RPMI8226 (cell line): ENCODE results near the gene RABL6.
"Not testable (repeated sequence)": the region's sequence is repeated elsewhere in the genome, so short reads cannot be mapped to it uniquely, and the experiment has no call there.

Source experiments
- DNase-seq: peaks from one replicate; pipeline ENCODE4 v3.0.0-alpha.2; 2015

RABL6 gene

GRCh38 chr9:136796775-136797347 is 10.9 kb upstream of the RABL6 start:
- not testable (repeated sequence) for DNase-seq

- DNase-seq: no peak
Measured at GRCh38 chr9:136798708-136799078, 9.1 kb upstream of the RABL6 start.

GRCh38 chr9:136799079-136799853 is 8.5 kb upstream of the RABL6 start:
- DNase-seq: no peak

DNA sequence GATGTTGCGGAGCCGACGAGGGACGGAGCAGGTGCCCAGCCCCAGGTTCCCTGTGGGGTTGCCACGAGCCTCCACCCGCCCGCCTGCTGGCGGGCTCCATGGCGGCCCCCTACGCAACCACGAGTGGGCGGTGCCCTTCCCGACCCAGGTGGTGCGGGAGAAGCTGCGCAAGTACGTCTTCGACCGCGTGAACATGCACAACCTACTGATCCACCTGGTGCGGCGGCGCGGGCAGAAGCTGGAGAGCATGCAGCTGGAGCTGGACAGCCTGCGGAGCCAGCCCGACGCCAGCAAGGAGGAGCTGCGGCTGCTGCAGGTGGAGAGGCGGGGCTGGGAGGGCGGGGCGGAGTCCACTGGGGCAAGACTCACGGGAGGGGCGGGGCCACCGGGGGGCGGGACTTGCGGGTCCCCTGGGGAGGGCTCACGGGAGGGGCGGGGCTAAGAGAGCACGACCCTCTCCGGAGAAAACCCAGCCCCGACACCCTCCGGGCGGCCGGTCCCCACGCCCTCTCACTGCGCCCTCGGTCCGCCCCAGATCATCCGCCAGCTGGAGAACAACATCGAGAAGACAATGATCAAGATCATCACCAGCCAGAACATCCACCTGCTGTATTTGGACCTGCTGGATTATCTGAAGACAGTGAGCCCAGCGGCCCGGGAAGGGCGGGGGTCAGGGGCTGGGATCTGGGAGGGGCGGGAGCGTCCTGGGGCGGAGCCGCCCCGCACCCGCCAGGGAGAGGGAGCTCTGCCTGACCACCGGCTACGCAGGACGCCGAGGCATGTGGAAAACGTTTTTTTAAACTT is 7.7 kb upstream of the RABL6 start:
- peak; percentile 97 for DNase-seq

DNA sequence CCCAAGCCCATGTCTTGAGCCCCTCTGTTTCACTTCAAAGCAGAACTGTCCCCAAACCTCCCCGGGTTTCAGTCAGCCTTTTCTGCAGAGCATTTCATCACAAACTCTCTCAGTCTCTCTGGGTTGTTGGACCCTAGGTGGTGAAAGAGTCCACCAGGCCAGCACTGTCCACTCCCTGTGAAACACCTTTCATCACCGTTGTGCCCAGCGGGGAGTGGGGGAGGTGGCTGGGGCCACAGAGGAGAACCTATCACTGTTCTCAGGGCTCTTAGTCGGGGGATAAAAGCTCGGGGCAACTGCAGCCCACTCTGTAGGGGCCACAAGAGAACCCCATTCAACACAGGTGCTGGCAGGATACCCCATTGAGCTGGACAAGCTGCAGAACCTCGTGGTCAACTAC is 5.4 kb upstream of the RABL6 start:
- DNase-seq: no peak

DNA sequence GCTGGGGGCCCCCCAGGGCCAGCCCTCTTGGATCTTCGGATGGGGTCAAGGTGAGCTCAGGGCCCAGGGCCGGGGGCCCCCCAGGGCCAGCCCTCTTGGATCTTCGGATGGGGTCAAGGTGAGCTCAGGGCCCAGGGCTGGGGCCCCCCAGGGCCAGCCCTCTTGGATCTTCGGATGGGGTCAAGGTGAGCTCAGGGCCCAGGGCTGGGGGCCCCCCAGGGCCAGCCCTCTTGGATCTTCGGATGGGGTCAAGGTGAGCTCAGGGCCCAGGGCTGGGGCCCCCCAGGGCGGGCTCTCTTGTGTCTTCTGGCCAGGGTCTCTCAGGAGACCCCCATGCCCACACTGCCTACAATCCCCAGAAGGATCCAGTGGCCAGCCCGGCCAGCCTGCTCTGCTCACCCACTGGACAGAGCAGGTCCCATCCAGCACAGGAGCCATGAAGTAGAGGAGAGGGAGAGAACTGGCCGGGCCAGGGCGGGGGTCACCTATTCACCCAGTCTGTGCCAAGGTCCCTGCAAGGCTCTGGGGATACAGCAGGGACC is 4.7 kb upstream of the RABL6 start:
- DNase-seq: not testable (repeated sequence)

- DNase-seq: no peak
Measured at GRCh38 chr9:136803551-136804508, 3.9 kb upstream of the RABL6 start.

DNA sequence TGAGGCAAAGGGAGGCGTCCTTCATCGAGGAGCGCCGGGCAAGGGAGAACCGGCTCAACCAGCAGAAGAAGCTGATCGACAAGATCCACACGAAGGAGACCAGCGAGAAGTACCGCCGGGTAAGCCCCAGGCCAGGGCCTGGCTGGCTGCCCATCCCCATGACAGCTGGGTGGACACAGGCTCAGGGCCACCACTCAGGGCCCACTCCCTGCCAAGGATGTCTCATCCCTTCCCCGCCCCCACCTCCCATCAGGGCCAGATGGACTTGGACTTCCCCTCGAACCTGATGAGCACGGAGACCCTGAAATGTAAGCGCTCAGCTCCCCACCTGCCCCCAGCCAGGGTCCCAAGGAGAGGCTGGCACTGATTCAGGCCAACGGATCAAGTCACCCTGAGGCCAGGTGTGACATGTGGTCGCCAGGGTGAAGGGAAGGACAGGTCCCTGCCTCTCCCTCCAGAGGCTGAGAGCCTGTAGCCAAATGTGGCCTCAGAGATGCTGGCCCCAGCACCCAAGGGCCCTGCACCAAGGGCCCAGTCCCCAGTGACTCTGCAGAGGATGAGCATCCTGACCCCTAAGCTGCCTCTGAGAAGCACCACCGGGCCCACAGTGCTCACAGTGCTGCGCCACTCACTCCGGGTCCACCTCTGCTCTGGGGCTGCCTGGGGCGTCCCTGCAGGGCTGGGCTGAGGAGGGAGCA is 3.1 kb upstream of the RABL6 start:
- DNase-seq: no peak

DNA sequence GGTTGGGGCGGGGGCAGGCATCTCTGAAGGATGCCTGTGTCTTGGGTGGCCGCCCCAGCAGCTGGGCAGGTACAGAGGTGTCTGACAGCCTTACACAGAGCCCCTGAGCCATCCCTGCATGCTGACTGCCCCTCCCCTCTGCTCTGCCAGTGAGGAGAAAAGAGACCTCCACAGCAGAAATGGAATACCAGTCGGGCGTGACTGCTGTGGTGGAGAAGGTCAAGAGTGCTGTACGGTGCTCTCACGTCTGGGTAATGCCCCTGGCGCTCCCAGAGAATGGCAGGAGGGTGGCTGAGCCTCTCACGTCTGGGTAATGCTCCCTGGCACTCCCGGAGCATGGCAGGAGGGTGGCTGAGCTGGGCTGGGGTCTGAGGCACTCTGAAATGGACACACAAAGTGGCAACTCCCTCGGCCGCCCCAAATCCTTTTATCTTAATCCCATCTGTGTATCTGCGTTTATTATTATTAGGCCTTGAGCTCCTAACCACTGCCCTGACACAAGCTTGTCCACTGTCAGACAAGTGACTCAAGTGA is 2.5 kb upstream of the RABL6 start:
- no peak for DNase-seq

DNA sequence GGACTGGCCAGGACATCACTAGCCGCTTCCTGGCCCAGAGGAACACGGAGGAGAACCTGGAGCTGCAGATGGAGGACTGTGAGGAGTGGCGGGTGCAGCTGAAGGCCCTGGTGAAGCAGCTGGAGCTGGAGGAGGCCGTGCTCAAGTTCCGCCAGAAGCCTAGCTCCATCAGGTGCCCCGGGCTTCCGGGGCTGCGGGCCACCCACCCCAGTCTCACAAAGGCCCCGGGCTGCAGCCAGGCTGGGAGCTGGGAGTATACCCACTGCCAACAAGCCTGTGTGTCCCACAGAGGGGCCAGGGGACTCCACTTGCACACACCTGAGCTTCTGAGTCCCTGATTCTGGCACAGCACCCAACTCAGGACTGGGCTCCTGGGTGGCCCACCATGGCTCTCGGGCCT is 1.7 kb upstream of the RABL6 start:
- no peak for DNase-seq

GRCh38 chr9:136806631-136807201 is 1.0 kb upstream of the RABL6 start:
- no peak for DNase-seq

DNA sequence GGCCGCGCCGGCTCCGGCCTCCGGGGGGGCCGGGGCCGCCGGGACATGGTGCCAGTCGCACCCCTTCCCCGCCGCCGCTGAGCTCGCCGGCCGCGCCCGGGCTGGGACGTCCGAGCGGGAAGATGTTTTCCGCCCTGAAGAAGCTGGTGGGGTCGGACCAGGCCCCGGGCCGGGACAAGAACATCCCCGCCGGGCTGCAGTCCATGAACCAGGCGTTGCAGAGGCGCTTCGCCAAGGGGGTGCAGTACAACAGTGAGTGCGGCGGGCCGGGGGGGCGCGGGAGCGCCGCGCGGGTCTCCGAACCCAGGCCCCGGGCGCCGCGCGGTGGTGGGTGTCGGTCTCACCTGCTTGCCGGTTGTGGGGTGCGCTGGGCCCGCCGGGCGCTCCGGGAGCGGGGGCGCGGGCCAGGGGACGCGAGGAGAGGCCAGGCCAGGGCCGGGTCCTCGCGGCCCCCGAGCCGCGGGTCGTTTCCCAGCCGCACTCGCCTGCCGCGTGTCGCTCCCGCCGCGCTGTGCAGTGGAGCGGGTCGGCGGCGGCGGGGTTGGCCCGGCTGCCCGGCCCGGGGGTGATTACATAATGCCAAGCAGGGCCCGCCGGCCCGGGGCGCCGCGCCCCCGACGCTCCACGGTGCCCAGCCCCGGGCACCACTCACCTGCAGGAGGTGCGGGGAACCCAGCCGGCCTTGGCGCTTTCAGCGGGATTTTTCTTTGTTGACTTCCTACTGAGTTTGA is 492 bp downstream of the RABL6 start:
- DNase-seq: peak; percentile 61

- no peak for DNase-seq
Measured at GRCh38 chr9:136808806-136809158, 1.0 kb downstream of the RABL6 start.

GRCh38 chr9:136814725-136815421 is 7.1 kb downstream of the RABL6 start:
- DNase-seq: no peak

DNA sequence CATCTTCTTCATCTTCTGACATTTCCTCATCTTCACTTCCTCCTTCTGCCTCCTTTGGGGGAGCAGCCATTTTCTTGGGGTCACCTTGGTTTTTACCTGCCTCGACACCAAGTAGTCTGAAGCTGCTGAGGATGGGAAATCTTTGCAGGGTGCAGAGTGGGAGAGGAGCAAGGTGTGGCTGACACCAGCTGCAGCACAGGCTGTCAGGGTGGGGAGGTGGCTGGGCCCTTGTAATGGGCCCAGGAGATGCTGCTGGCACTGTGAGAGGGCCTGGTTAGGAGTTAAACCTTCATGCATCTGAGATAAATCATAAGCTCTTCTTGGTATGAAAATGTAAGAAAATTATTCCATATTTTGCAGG is 7.7 kb downstream of the RABL6 start:
- no peak for DNase-seq

GRCh38 chr9:136820971-136821825 is 13.4 kb downstream of the RABL6 start:
- no peak for DNase-seq

GRCh38 chr9:136821826-136822544 is 14.2 kb downstream of the RABL6 start:
- no peak for DNase-seq
